IPS-20b (cell line): ENCODE data around the gene PRRG2.
A peak's percentile ranks its signal among the peaks of the same experiment; 100 is the strongest.

Experiments
- H3K27ac ChIP-seq: one replicate; pipeline ENCODE4 v1.5.1; 2013; ENCODE audit warnings: low read length
- H3K27me3 ChIP-seq: 2 replicates; pipeline ENCODE4 v1.6.1; 2013; ENCODE audit warnings: mild to moderate bottlenecking, low read length, inconsistent platforms; ENCODE audit not compliant: insufficient read depth
- H3K36me3 ChIP-seq: 2 replicates; pipeline ENCODE4 v1.6.1; 2013; ENCODE audit warnings: low read depth, mild to moderate bottlenecking, inconsistent platforms, low read length, moderate library complexity; ENCODE audit not compliant: insufficient read depth
- H3K4me1 ChIP-seq: 2 replicates; pipeline ENCODE4 v1.6.1; 2013; ENCODE audit warnings: mild to moderate bottlenecking, control low read depth, inconsistent platforms, low read length, moderate library complexity; ENCODE audit not compliant: insufficient read depth
- H3K4me3 ChIP-seq: 2 replicates; pipeline ENCODE4 v1.5.1; 2013; ENCODE audit warnings: mild to moderate bottlenecking, low read length, inconsistent platforms
- H3K9ac ChIP-seq: 2 replicates; pipeline ENCODE4 v1.6.1; 2013; ENCODE audit warnings: low read depth, mild to moderate bottlenecking, inconsistent platforms, low read length, moderate library complexity
- H3K9me3 ChIP-seq: 2 replicates; pipeline ENCODE4 v1.6.1; 2013; ENCODE audit warnings: mild to moderate bottlenecking, low read depth, low read length, inconsistent platforms; ENCODE audit not compliant: insufficient read depth

Gene PRRG2

DNA sequence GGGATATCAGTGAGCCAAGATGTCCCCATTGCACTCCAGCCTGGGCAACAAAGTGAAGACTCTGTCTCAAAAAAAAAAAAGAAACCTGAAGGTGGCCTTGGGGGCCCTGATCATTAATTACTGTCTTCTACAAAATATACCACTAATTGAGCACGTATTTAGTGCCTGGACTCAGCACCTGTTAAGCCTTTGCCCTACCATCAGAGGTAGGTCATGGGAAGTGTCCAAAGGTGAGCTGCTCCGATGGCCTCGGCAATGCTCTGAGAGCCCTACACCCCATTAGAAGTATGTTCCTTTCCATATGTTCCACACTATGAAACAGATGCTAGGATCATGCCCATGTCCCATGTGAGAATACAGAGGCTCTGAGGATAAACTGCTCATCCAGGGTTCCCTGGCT lies 21.7 kb upstream of the PRRG2 start:
- H3K36me3 ChIP-seq, result peaks cover 38% of the 10 kb centered on the region
- H3K4me1 ChIP-seq, result no peaks in the 10 kb centered on the region
- H3K4me3 ChIP-seq, result no peak overlapping the region
- no peak overlapping the region for H3K27ac ChIP-seq
- H3K27me3 ChIP-seq, result no peaks in the 10 kb centered on the region
- no peak overlapping the region for H3K9ac ChIP-seq
- H3K9me3 ChIP-seq, result no peaks in the 10 kb centered on the region

DNA sequence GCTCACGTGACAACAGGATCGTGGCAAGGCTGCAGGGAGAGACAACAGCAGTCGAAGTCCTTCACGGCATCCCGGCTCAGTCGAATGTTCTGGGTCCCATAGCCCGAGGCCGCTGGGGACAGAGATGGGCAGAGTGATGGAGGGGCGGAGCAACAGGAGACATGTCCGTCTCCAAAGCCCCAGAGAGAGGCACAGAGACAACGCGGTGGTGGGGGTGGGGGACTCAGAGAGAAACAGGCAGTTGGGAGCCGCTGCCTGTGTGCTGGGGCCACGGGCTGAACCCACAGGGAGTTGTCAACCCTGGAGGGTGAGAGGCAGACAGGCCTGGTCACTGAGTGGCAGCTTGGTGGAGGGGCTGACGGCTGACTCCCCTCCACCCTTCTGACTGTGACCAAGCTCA lies 21.2 kb upstream of the PRRG2 start:
- Histone ChIP-seq H3K27ac (no peak overlapping the region), H3K4me3 (no peak overlapping the region), H3K4me1 (no peaks in the 10 kb centered on the region), H3K9me3 (no peaks in the 10 kb centered on the region), H3K9ac (no peak overlapping the region), H3K36me3 (peaks cover 33% of the 10 kb centered on the region), H3K27me3 (no peaks in the 10 kb centered on the region)

DNA sequence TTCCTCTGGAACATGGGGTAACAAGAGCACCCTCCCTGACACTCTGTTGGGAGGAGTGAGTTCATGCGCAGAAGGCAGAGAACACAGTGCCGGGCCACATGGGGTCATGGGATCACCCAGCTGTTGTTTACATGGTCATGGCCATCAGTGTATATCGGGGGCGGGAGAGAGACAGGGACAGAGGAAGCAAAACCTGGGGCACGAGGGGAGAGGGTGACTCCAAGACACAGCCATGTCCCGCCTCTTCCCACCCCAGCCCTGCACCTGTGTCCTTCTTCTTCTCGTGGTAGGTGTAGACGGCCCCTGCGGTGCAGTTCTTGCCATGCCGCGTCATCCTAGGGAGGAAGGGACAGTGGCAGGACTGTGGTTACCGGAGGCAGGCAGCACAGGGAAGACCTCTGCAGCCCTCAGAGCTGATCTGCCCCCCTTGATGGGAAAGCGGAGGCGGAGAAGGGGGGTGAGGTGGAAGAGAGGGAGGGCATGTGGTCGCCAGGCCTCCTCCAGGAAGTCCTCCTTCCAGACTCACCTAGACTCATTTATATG lies 20.7 kb upstream of the PRRG2 start:
- Histone ChIP-seq H3K27ac (no peak overlapping the region), H3K4me3 (no peak overlapping the region), H3K4me1 (no peaks in the 10 kb centered on the region), H3K9me3 (no peaks in the 10 kb centered on the region), H3K27me3 (no peaks in the 10 kb centered on the region), H3K9ac (0 out of 2 replicates have a peak overlapping the region, but pooled peaks have one; percentile 34), H3K36me3 (peaks cover 28% of the 10 kb centered on the region)

DNA sequence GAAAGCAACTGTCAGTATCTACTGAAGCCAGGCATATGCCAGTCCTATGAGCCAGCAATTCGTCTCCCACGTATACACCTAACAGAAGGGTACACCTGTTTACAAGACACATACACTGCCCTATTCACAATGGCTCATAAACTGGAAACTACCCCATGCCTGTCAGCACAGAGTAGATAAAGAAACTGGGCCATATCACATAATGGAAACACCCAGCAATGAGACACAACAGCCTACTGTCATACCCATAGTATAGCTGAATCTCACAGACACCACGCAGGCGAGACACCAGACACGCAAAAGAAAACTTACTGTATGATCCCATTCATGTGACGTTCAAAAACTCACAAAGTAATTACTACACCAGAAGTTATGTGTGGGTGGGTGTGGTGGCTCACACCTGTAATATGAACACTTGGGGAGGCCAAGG lies 16.5 kb upstream of the PRRG2 start:
- Histone ChIP-seq H3K4me1 (no peaks in the 10 kb centered on the region), H3K9ac (no peak overlapping the region), H3K27ac (no peak overlapping the region)

DNA sequence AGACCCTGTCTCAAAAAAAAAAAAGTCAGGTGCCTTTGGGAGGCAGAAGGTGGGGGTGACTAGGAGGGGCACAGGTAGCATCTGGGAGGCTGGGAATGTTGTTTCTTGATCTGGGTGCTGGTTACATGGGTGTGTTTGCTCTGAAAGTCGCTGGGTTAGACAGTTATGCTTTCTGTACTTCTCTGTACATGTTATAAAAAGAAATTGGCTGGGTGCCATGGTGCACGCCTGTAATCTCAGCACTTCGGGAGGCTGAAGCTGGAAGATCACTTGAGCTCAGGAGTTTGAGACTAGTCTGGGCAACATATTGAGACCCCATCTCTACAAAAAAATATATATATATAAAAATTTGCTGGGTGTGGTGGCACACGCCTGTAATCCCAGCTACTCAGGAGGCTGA lies 15.9 kb upstream of the PRRG2 start:
- no peak overlapping the region for H3K4me3 ChIP-seq
- no peaks in the 10 kb centered on the region for H3K9me3 ChIP-seq
- H3K27me3 ChIP-seq, result no peaks in the 10 kb centered on the region
- H3K4me1 ChIP-seq, result no peaks in the 10 kb centered on the region
- H3K27ac ChIP-seq, result no peak overlapping the region
- H3K36me3 ChIP-seq, result no peaks in the 10 kb centered on the region; the same call in 1 of the 2 replicates
- no peak overlapping the region for H3K9ac ChIP-seq

More for the DNA sequence above, 16.5 kb upstream of the PRRG2 start:
- H3K4me3 ChIP-seq, result no peak overlapping the region
- no peaks in the 10 kb centered on the region for H3K27me3 ChIP-seq
- no peaks in the 10 kb centered on the region for H3K9me3 ChIP-seq
- peaks cover 3% of the 10 kb centered on the region for H3K36me3 ChIP-seq

DNA sequence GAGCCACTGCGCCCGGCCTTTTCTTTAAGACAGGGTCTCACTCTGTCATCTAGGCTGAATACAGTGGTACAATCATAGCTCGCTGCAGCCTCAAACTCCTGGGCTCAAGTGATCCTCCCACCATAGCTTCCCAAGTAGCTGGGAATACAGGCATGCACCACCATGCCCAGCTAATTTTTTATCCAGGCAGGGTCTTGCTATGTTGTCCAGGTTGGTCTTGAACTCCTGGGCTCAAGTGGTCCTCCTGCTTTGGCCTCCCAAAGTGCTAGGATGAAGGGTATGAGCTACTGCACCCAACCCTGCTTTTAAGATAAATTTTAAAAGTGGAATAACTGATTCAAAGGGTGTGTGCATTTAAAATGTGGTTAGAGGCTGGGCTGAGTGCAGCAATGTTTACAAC lies 14.8 kb upstream of the PRRG2 start:
- no peaks in the 10 kb centered on the region for H3K27me3 ChIP-seq
- no peak overlapping the region for H3K27ac ChIP-seq
- no peaks in the 10 kb centered on the region for H3K9me3 ChIP-seq
- H3K9ac ChIP-seq, result no peak overlapping the region
- no peak overlapping the region for H3K4me3 ChIP-seq
- no peaks in the 10 kb centered on the region for H3K36me3 ChIP-seq
- H3K4me1 ChIP-seq, result no peaks in the 10 kb centered on the region

DNA sequence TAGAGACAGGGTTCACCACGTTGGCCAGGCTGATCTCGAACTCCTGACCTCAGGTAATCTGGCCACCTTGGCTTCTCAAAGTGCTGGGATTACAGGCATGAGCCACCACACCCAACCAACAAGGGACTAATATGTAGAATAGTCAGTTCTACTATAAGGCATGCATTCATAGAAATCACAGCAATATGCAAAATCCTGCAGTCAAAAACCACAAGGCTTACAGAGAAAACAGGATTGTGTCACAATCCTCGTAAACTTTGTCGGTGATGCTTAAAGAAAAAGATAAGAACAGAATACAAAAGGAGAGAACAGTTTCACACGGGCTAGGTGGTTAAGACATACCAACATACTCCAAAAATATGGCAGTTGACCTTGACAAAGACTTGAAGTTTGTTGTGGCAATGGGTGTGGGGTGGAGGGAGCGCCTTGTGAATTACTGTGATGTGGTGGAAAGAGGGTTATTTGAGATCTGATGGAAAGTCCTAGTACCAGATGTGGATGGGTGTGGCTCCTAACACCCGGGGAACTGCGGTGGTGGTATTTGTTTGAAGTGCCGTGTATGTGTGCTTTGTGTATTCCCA lies 13.2 kb upstream of the PRRG2 start:
- no peaks in the 10 kb centered on the region for H3K9me3 ChIP-seq
- H3K4me1 ChIP-seq, result no peaks in the 10 kb centered on the region
- H3K27ac ChIP-seq, result no peak overlapping the region
- H3K36me3 ChIP-seq, result no peaks in the 10 kb centered on the region
- H3K27me3 ChIP-seq, result no peaks in the 10 kb centered on the region
- H3K9ac ChIP-seq, result no peak overlapping the region
- H3K4me3 ChIP-seq, result no peak overlapping the region

DNA sequence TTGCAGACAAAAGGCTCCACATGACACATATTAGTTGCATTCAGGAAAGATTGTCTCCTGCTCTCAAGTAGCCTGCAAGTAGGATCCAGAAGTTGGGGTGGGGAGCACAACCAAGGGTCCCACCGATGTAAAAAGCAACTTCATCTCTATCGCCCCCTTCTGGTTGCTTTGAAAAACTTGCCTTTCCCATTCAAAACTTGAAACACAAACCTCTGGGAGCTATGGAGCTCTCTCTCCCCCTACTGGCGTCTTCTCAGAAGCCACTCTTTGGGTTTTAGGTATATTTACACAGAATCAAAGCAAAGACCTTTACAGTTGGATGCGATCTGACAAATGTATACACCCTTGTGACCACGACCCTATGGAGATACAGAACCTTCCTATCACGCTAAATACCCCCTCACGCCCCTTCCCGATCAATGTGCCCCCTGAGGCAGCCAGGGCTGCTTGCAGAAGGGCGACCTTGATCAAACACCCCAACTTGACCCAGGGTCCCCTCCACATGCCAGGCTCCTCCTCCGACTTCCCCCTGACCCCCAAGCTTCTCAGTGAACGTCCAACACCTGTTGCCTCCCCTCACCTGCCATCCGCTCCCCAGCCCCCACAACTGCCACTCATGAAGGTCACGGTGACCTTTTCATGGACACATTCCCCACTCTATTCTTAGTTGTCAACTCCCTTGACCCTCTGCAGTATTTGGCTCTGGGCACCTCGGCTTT lies 10.8 kb upstream of the PRRG2 start:
- Histone ChIP-seq H3K27me3 (no peaks in the 10 kb centered on the region), H3K36me3 (peaks cover 11% of the 10 kb centered on the region; the same call in 1 of the 2 replicates), H3K4me1 (no peaks in the 10 kb centered on the region), H3K9ac (peak overlapping the region; percentile 31; the same call in 1 of the 2 replicates), H3K27ac (no peak overlapping the region), H3K4me3 (no peak overlapping the region), H3K9me3 (no peaks in the 10 kb centered on the region)

DNA sequence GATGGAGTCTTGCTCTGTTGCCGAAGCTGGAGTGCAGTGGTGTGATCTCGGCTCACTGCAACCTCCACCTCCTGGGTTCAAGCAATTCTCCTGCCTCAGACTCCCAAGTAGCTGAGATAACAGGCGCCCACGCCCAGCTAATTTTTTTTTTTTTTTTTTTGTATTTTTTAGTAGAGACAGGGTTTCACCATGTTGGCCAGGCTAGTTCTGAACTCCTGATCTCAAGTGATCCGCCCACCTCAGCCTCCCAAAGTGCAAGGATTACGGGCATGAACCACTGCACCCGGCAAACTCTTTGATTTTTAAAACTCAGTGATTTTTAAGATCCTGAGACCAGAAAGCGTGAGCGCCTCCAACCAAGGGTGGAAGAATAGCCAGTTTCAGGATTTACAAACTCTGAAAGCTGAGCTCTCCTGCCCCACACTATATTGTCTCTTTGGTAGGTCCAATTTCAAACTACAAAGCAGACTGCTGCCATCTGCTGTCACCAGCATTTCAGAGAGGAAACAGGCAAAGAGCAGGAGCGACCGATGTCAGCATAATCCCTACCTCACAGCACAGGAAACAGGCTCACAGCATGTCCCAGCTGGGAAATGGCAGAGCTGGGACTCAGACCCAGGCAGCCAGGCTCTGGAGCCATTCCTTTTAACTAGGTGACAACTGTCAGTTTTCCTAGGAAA lies 10.0 kb upstream of the PRRG2 start:
- no peaks in the 10 kb centered on the region for H3K9me3 ChIP-seq
- no peak overlapping the region for H3K27ac ChIP-seq
- H3K9ac ChIP-seq, result no peak overlapping the region
- H3K4me1 ChIP-seq, result no peaks in the 10 kb centered on the region
- no peak overlapping the region for H3K4me3 ChIP-seq
- no peaks in the 10 kb centered on the region for H3K27me3 ChIP-seq
- peaks cover 17% of the 10 kb centered on the region; the same call in 1 of the 2 replicates for H3K36me3 ChIP-seq

DNA sequence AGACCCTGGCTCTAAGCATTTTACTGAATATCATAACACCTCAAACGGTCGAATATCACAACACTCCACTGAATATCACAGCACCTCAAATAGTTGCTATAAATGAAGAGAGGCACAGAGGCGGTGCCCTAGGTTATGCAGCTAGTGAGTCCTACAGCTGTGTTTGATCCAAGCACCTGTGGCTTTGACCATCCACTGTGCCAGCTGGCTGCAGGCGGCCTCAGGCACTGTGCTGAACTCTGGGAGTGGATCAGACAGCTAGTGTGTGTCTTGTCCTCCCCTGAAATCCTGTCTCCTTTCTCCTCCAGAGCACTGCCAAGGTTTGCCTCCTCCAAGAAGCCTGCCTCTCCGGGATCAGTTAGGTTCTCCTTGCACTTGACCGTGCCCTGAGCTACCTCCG lies 8.1 kb upstream of the PRRG2 start:
- H3K36me3 ChIP-seq, result peaks cover 22% of the 10 kb centered on the region
- no peaks in the 10 kb centered on the region for H3K4me1 ChIP-seq
- no peaks in the 10 kb centered on the region for H3K27me3 ChIP-seq
- H3K9ac ChIP-seq, result no peak overlapping the region
- no peak overlapping the region for H3K4me3 ChIP-seq
- H3K27ac ChIP-seq, result no peak overlapping the region
- H3K9me3 ChIP-seq, result no peaks in the 10 kb centered on the region

DNA sequence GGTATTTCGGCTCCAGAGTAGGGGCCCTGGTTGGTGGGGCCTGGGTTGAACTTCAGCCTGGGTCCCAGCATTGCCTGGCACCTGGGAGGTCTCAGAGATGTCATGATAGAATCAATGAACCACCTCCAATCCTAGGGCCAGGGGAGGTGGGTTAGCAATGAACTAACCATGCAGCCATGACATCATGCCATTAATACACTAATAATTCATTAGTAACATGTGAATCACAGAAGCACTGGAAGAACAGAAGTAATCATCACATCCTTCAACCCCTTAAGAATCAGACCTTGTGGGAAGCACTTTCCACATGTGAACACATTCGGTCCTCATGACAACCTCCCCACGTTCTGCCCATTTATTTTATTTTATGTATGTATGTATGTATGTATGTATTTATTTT lies 7.7 kb upstream of the PRRG2 start:
- Histone ChIP-seq H3K36me3 (peaks cover 22% of the 10 kb centered on the region), H3K27me3 (no peaks in the 10 kb centered on the region), H3K27ac (no peak overlapping the region), H3K4me1 (no peaks in the 10 kb centered on the region), H3K9me3 (no peaks in the 10 kb centered on the region), H3K9ac (no peak overlapping the region), H3K4me3 (no peak overlapping the region)
